Subcutaneous abdominal adipose tissue (tissue), 5 donors: ENCODE data around the gene KLC1.
A peak's percentile ranks its signal among the peaks of the same experiment; 100 is the strongest.

Experiments used
- H3K27ac ChIP-seq: one replicate; pipeline ENCODE4 v1.7.0; 2013; ENCODE audit warnings: low read depth, mild to moderate bottlenecking, inconsistent platforms, low read length, moderate library complexity
- H3K27me3 ChIP-seq, 5 donors: one replicate each; pipeline ENCODE4 v1.7.0; 2013; ENCODE audit warnings: low read length in 5 of 5, inconsistent platforms in 1 of 5; ENCODE audit not compliant: control insufficient read depth in 5 of 5, insufficient read depth in 4 of 5
- H3K36me3 ChIP-seq, 5 donors: one replicate each; pipeline ENCODE4 v1.7.0; 2013; ENCODE audit warnings: low read length in 5 of 5; ENCODE audit not compliant: control insufficient read depth in 5 of 5, insufficient read depth in 5 of 5
- H3K4me1 ChIP-seq, 5 donors: one replicate each; pipeline ENCODE4 v1.7.0; 2013; ENCODE audit warnings: low read length in 5 of 5, mild to moderate bottlenecking in 3 of 5, moderate library complexity in 1 of 5; ENCODE audit not compliant: control insufficient read depth in 5 of 5, insufficient read depth in 5 of 5
- H3K4me3 ChIP-seq, 5 donors: one replicate each; pipeline ENCODE4 v1.7.0; 2013; ENCODE audit warnings: low read length in 5 of 5, low read depth in 1 of 5
- H3K9ac ChIP-seq, 5 donors: one replicate each; pipeline ENCODE4 v1.7.0; 2013; ENCODE audit warnings: low read length in 5 of 5, mild to moderate bottlenecking in 4 of 5, moderate library complexity in 3 of 5
- H3K9me3 ChIP-seq, 5 donors: one replicate each; pipeline ENCODE4 v1.7.0; 2013; ENCODE audit warnings: low read length in 5 of 5; ENCODE audit not compliant: control insufficient read depth in 5 of 5
- donor health status: healthy.
- donor health status: healthy.
- donor health status: healthy.
- donor health status: healthy.
- donor health status: healthy.

Gene KLC1

DNA sequence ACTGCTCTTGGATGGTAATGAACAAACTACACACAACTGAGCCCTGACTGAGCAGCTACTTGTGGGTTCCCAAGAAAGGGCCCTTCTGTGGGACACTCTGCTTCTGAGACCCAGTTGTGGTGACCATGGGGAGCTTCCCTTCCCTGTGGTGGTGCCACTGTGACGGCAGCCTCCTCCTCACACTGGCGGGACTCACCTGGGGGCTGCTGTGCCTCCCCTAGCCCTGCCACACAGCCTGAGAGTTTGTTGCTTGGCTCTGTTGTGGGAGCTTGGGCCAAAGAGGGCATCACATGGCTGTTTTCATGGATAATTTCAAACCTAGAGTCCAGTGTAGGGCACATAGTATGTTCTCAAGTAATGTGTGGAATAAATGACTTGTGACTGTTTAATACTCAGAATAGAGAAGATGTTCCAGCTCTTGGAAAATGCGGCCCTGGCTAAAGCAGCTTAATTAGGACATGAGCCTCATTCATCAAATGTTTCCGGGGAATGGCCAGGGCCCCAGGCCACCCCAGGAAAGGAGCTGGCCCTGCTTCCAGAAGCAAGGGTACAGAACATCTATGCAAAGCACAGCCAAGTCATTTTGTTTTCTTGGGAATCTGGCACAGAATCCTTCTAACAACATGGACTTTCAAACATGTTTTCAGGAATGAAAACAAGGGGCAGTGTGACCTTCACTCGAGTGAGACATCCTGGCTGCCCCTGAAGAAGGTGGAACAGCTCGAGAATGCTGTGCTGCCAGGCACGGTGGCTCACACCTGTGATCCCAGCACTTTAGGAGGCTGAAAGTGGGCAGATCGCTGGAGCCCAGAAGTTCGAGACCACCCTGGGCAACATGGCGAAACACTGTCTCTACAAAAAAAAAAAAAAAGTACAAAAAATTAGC, 107.8 kb downstream of the KLC1 start:
- peaks cover 0 to 72% (median 49%) of the 10 kb centered on the region in 5 donors for H3K36me3 ChIP-seq
- H3K27ac ChIP-seq = no peak overlapping the region
- H3K4me1 ChIP-seq = peaks cover 8 to 56% (median 42%) of the 10 kb centered on the region in 5 donors
- peak overlapping the region in 1 of 5 donors; percentile 10 for H3K9ac ChIP-seq
- H3K4me3 ChIP-seq = no peak overlapping the region
- no peaks in the 10 kb centered on the region for H3K9me3 ChIP-seq
- no peaks in the 10 kb centered on the region for H3K27me3 ChIP-seq

- Histone ChIP-seq H3K9ac (no peak overlapping the region), H3K4me1 (peaks cover 8 to 56% (median 40%) of the 10 kb centered on the region in 5 donors), H3K9me3 (no peaks in the 10 kb centered on the region), H3K4me3 (no peak overlapping the region), H3K27me3 (no peaks in the 10 kb centered on the region), H3K27ac (no peak overlapping the region), H3K36me3 (peaks cover 0 to 70% (median 47%) of the 10 kb centered on the region in 5 donors)
Observed at GRCh38 chr14:103737432-103738045, 108.5 kb downstream of the KLC1 start.

- no peaks in the 10 kb centered on the region for H3K9me3 ChIP-seq
- H3K4me1 ChIP-seq = peaks cover 8 to 57% (median 40%) of the 10 kb centered on the region in 5 donors
- peaks cover 0 to 64% (median 40%) of the 10 kb centered on the region in 5 donors for H3K36me3 ChIP-seq
- no peak overlapping the region for H3K27ac ChIP-seq
- no peak overlapping the region for H3K4me3 ChIP-seq
- no peaks in the 10 kb centered on the region for H3K27me3 ChIP-seq
- no peak overlapping the region for H3K9ac ChIP-seq
Observed at GRCh38 chr14:103738166-103738565, 109.2 kb downstream of the KLC1 start.

GRCh38 chr14:103738701-103739451, 109.9 kb downstream of the KLC1 start:
- no peak overlapping the region for H3K9ac ChIP-seq
- H3K27ac ChIP-seq = no peak overlapping the region
- H3K36me3 ChIP-seq = peaks cover 0 to 59% (median 34%) of the 10 kb centered on the region in 5 donors
- peaks cover 8 to 57% (median 40%) of the 10 kb centered on the region in 5 donors for H3K4me1 ChIP-seq
- H3K4me3 ChIP-seq = no peak overlapping the region
- H3K27me3 ChIP-seq = no peaks in the 10 kb centered on the region
- H3K9me3 ChIP-seq = no peaks in the 10 kb centered on the region

DNA sequence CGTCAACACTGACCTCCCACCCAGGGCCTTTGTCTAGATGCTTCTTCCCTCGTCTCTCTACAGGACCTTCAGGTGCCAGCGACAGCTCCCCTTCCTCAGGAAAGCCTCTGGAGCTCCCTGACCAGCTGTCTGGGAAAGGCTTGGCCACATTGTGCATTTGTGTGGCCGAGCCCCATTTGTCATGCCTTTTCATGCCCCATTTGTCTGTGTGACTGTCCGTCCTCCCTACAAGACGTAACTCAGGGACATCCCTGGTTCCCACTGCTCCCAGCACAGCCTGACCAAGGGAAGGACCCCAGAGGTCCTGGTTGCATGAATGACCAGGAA, 110.4 kb downstream of the KLC1 start:
- no peaks in the 10 kb centered on the region for H3K9me3 ChIP-seq
- peaks cover 0 to 54% (median 29%) of the 10 kb centered on the region in 5 donors for H3K36me3 ChIP-seq

GRCh38 chr14:103739793-103740501, 110.9 kb downstream of the KLC1 start:
- Histone ChIP-seq H3K27me3 (no peaks in the 10 kb centered on the region), H3K9ac (no peak overlapping the region), H3K36me3 (peaks cover 0 to 56% (median 33%) of the 10 kb centered on the region in 5 donors), H3K4me3 (no peak overlapping the region), H3K4me1 (peaks cover 8 to 51% (median 37%) of the 10 kb centered on the region in 5 donors), H3K27ac (no peak overlapping the region), H3K9me3 (no peaks in the 10 kb centered on the region)

More for the DNA sequence above, 110.4 kb downstream of the KLC1 start:
- Histone ChIP-seq H3K4me1 (peaks cover 8 to 57% (median 40%) of the 10 kb centered on the region in 5 donors), H3K4me3 (no peak overlapping the region), H3K27ac (no peak overlapping the region), H3K27me3 (no peaks in the 10 kb centered on the region), H3K9ac (no peak overlapping the region)

DNA sequence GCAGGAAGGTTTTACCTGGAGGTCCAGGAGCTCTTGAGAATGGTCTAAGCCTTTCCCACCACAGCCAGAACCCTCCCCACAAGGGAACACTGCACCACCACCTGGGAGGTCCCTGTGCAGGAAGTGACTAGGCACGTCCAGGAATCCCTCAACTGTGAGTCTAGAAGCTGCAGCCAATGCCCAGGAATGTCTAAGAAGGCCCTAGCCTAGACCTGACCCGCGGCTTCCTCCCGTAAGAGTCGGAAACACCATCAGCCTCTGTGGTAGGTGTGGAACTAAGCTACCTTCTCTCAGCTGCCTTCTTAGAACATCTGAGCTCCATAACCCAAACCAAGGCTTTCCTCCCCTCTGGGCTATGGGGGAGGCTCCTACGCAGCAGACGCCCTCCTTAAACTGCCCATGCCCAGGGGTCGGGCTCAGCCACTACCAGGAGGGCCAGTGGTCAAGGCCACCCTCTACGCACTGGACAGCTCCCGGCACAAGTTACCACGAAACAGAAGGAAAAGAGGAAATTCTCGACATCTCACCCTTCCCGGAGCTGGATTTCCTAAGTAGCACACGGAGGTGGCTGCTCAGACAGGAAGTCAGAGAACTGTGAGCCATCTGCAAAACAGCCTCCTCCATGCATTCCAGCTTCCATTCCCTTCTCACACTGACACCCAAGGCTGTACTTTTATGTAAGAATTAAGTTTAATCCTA, 112.1 kb downstream of the KLC1 start:
- peaks cover 6 to 40% (median 28%) of the 10 kb centered on the region in 5 donors for H3K4me1 ChIP-seq
- no peaks in the 10 kb centered on the region for H3K9me3 ChIP-seq
- no peaks in the 10 kb centered on the region for H3K27me3 ChIP-seq
- no peak overlapping the region for H3K27ac ChIP-seq
- H3K4me3 ChIP-seq = no peak overlapping the region
- H3K9ac ChIP-seq = no peak overlapping the region
- H3K36me3 ChIP-seq = peaks cover 0 to 55% (median 37%) of the 10 kb centered on the region in 5 donors

DNA sequence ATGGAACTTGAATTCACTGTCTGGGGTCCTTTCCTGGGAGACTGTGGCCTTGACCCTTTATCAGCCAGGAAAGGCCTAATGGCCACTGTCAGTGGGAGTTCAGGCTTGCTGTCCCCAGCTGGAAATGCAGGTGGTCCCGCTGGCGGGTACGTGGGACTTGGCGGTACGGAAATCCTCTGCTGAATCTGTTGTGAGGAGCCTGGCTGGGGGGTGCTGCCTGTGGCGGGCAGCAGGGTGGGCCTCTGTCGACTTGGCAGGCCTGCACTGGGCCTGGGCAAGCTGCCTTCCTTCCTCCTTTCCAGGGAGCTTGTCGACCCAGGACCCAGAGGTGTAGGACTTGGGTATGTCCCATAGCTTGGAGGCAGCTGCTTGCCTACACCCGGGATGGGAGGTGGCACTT, 112.9 kb downstream of the KLC1 start:
- no peak overlapping the region for H3K9ac ChIP-seq
- no peaks in the 10 kb centered on the region for H3K9me3 ChIP-seq
- no peak overlapping the region for H3K27ac ChIP-seq
- H3K4me1 ChIP-seq = peaks cover 4 to 32% (median 21%) of the 10 kb centered on the region in 5 donors
- no peaks in the 10 kb centered on the region for H3K27me3 ChIP-seq
- H3K4me3 ChIP-seq = no peak overlapping the region
- peaks cover 0 to 55% (median 35%) of the 10 kb centered on the region in 5 donors for H3K36me3 ChIP-seq
